Body of pancreas (tissue), 4 donors: ENCODE data around the gene DNM3.

ENCODE experiments used
- CTCF ChIP-seq, 7 experiments: fragments of 450-650 bp in 4 of 7; fragments of 200-600 bp in 3 of 7; sonication (generic) in 3 of 7; IDR thresholded peaks; one replicate each; pipeline ENCODE4 v1.5.1; 2016 to 2019; ENCODE audit warnings: antibody characterized with exemption in 7 of 7
- POLR2A ChIP-seq, 3 donors: fragments of 450-650 bp; IDR thresholded peaks; one replicate each; pipeline ENCODE4 v1.6.1; 2016; ENCODE audit warnings: antibody characterized with exemption in 3 of 3, mild to moderate bottlenecking in 2 of 3

GRCh38 chr1:171943973-171944561 is 102.8 kb downstream of the DNM3 start:
- TF ChIP-seq CTCF (IDR thresholded peaks at IDR 0.05) (no peak), POLR2A (IDR thresholded peaks at IDR 0.05) (no peak)
